Mammary epithelial cell (primary cell): Measurements from ENCODE around the gene HDGFL2.

ENCODE experiments used
- EZH2 ChIP-seq: IDR thresholded peaks from 2 replicates; pipeline ENCODE4 v1.6.1; 2012; ENCODE audit warnings: low read length, inconsistent platforms, borderline replicate concordance
- TF ChIP-seq, protein P1 (sequence below), 2 donors: IDR thresholded peaks in 1 of 2; conservative IDR thresholded peaks in 1 of 2; 2 replicates each; pipeline ENCODE4 v1.5.1; 2011 to 2012; ENCODE audit warnings: inconsistent platforms in 2 of 2, low read length in 2 of 2, mild to moderate bottlenecking in 2 of 2, control low read depth in 1 of 2, low read depth in 1 of 2; ENCODE audit not compliant: insufficient read depth in 1 of 2; ENCODE audit errors: extremely low read depth in 1 of 2

GRCh38 chr19:4503825-4504170 lies 31.7 kb downstream of the HDGFL2 start:
- TF ChIP-seq, protein P1, sequence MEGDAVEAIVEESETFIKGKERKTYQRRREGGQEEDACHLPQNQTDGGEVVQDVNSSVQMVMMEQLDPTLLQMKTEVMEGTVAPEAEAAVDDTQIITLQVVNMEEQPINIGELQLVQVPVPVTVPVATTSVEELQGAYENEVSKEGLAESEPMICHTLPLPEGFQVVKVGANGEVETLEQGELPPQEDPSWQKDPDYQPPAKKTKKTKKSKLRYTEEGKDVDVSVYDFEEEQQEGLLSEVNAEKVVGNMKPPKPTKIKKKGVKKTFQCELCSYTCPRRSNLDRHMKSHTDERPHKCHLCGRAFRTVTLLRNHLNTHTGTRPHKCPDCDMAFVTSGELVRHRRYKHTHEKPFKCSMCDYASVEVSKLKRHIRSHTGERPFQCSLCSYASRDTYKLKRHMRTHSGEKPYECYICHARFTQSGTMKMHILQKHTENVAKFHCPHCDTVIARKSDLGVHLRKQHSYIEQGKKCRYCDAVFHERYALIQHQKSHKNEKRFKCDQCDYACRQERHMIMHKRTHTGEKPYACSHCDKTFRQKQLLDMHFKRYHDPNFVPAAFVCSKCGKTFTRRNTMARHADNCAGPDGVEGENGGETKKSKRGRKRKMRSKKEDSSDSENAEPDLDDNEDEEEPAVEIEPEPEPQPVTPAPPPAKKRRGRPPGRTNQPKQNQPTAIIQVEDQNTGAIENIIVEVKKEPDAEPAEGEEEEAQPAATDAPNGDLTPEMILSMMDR (conservative IDR thresholded peaks at IDR 0.05 in 1 of 2, IDR thresholded peaks at IDR 0.05 in 1 of 2; ENCODE audit: extremely low read depth in 1 of 2, insufficient read depth in 1 of 2, low read depth in 1 of 2, low read length in 2 of 2) = no peak
- no peak for TF ChIP-seq EZH2
